GM12801 (cell line): ENCODE results near the gene CELSR3.

Experiments used
- CTCF ChIP-seq: IDR thresholded peaks from one replicate; pipeline ENCODE4 v1.5.1; 2011; ENCODE audit warnings: control low read depth; ENCODE audit not compliant: insufficient read length; ENCODE audit errors: extremely low read depth

Gene CELSR3

GRCh38 chr3:48587686-48588085 is 75.0 kb downstream of the CELSR3 start:
- no peak for TF ChIP-seq CTCF
